Smooth muscle cell of bladder (primary cell): ENCODE data around the gene C3. TPM values are rescaled to one million over a fixed set of nuclear protein-coding genes. Genes with fewer than 3 reads are reported as not detected.

Experiments used
- total RNA-seq: library from RNA; depleted of rRNA; stranded (reverse); fragments of >200 nt; gene quantifications from 2 replicates; pipeline ENCODE4 v1.2.3, GENCODE V29; 2014

Gene C3
- total RNA-seq: 8.1 and 24.6 TPM in 2 replicates

GRCh38 chr19:6720369-6721137 lies at the start of gene C3:
C3 (minus strand) TSS chr19:6720650; CDS start chr19:6720589, 61 bp downstream.

GRCh38 chr19:6767357-6768235 lies 47.1 kb upstream of the C3 start, which contains the start of gene SH2D3A:
SH2D3A (minus strand) TSS chr19:6767435; CDS start chr19:6763748, 3,687 bp downstream.

DNA sequence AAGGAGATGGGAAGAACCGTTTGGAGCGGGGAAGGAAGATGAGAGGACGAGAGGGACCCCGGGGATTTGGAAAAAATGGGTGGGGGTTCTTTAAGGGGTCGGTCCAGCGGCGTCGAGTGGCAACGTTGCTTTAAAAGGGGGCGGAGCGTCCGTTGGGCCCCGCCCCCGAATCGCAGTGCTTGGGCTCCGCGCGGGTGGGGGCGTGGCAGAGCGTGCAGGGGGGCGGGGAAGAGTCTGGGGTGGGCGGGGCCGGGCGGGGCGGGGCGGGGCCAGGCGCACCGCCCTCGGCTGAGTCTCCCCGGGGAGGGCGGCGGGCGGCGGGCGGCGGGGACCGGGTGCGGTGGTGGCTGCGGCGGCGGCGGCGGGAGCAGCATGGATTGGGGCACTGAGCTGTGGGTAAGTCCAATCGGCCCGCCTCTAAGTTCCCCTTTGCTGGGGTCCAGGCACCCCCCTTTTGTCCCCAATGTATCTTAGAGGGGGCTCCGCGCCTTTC lies 19.0 kb upstream of the C3 start, which contains the start of gene TRIP10:
TSS of gene TRIP10 (plus strand) at position 291 of the 493 bp plus-strand sequence. CDS start at position 373, 82 bp downstream.

DNA sequence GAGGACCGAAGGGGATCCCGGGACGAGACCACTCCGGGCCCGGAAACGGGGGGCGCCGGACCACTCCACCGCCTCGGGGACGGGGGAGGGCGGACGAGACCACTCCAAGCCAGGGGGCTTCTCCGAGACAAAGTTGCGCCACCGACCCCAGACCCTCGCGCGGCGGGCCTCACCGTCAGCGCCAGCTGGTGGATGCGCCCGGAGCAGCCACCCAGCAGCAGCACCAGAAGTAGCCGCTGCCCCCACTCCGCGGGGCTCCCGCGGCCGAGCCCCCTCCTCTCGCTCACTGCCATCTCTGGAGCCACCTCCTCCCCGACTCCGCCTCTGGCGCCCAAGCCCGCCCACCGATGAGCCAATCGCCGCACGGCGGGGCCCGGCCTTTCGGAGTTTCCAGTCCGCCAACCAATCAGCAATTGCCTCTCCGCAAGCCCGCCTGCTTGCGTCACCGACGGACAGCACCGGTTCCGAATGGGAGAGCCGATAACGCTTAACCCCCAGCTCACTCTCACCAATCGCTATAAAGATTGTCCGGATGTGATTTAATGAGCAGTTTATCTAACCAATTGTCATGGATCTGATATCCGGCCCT lies 16.9 kb upstream of the C3 start, which contains the start of gene GPR108:
TSS of gene GPR108 (minus strand) at position 297 of the 589 bp plus-strand sequence. CDS start at position 293, 4 bp downstream.

Other genes starting within 250 kb of the C3 start
- not detected in 2 replicates for gene DENND1C, start 238.9 kb downstream of the C3 start, total RNA-seq
- gene TUBB4A, start 218.3 kb downstream of the C3 start, total RNA-seq: not detected in 2 replicates
- gene TNFSF9, start 189.6 kb downstream of the C3 start, total RNA-seq: 0.28 and 0.37 TPM in 2 replicates
- not detected in 2 replicates for gene CD70, start 129.5 kb downstream of the C3 start, total RNA-seq
- 0.09 TPM in 1 of 2 replicates, not detected in the other for gene TNFSF14, start 50.5 kb downstream of the C3 start, total RNA-seq
- gene GPR108, start 16.9 kb upstream of the C3 start, total RNA-seq: 50.2 and 52.2 TPM in 2 replicates
- gene TRIP10, start 19.0 kb upstream of the C3 start, total RNA-seq: 36.0 and 46.7 TPM in 2 replicates
- 0.28 TPM in 1 of 2 replicates, not detected in the other for gene SH2D3A, start 46.8 kb upstream of the C3 start, total RNA-seq
- gene VAV1, start 52.1 kb upstream of the C3 start, total RNA-seq: under 0.01 TPM in 1 of 2 replicates, not detected in the other
- gene ADGRE1, start 166.9 kb upstream of the C3 start, total RNA-seq: not detected in 2 replicates